Type B pancreatic cell (in vitro differentiated cells): Measurements from ENCODE around the gene HLA-G. TPM values are rescaled to one million over a fixed set of nuclear protein-coding genes. Genes with fewer than 3 reads are reported as not detected.
"Not testable (repeated sequence)": the region's sequence is repeated elsewhere in the genome, so short reads cannot be mapped to it uniquely, and the experiment has no call there.

Experiments used
- DNase-seq: peaks from one replicate; pipeline ENCODE4 v3.0.0; 2021; ENCODE audit warnings: mixed read lengths; ENCODE audit not compliant: unreplicated experiment; ENCODE audit errors: extremely low spot score
- H3K27ac Mint-ChIP-seq: 2 replicates; pipeline ENCODE4 v1.8.0; 2021; ENCODE audit warnings: mild to moderate bottlenecking, mixed read lengths
- H3K27me3 Mint-ChIP-seq: 2 replicates; pipeline ENCODE4 v1.8.0; 2021; ENCODE audit warnings: mixed read lengths
- H3K36me3 Mint-ChIP-seq: 2 replicates; pipeline ENCODE4 v1.8.0; 2021; ENCODE audit warnings: mixed read lengths
- H3K4me1 Mint-ChIP-seq: one replicate; pipeline ENCODE4 v1.8.0; 2021; ENCODE audit warnings: mixed read lengths; ENCODE audit not compliant: unreplicated experiment
- H3K4me3 Mint-ChIP-seq: 2 replicates; pipeline ENCODE4 v1.8.0; 2021; ENCODE audit warnings: mild to moderate bottlenecking, mixed read lengths
- H3K9me3 Mint-ChIP-seq: 2 replicates; pipeline ENCODE4 v1.8.0; 2021; ENCODE audit warnings: mixed read lengths
- total RNA-seq: library from RNA; stranded (reverse); gene quantifications from 2 replicates; pipeline ENCODE4 v1.2.1, GENCODE V29; 2021; ENCODE audit warnings: low replicate concordance
- TF ChIP-seq, protein P1 (sequence below): fragments of 200-600 bp; sonication (generic); conservative IDR thresholded peaks from 2 replicates; pipeline ENCODE4 v1.5.0; 2021; ENCODE audit warnings: antibody characterized with exemption, mild to moderate bottlenecking

The HLA-G gene
- total RNA-seq, 1 donor from 2014 or later: 4.6 TPM

DNA sequence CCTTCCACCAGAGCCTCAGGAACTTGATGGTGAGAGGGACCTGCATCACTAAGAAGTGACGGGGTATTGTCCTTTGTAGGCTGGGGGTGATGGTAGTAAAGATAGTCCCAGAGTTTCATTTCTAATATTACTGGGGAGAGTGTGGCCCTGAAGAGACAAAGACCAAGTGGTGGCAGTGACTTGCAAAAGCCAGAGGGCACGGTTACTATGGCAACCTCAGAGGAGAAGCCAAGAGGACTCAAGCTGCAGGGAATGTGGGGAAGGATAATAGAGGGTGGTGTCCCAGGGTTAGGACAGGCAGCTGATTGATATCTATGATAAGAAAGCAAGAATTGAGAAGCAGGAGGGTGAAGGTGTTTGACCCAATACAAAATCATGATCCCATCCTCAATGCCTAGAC lies 42.5 kb downstream of the HLA-G start:
- H3K36me3 Mint-ChIP-seq: no peaks in the 10 kb centered on the region
- no peak overlapping the region for H3K27ac Mint-ChIP-seq
- peaks cover 63% of the 10 kb centered on the region for H3K27me3 Mint-ChIP-seq
- no peak overlapping the region for H3K4me3 Mint-ChIP-seq
- DNase-seq: no peak
- H3K4me1 Mint-ChIP-seq: no peaks in the 10 kb centered on the region
- H3K9me3 Mint-ChIP-seq: no peaks in the 10 kb centered on the region
- TF ChIP-seq, protein P1, sequence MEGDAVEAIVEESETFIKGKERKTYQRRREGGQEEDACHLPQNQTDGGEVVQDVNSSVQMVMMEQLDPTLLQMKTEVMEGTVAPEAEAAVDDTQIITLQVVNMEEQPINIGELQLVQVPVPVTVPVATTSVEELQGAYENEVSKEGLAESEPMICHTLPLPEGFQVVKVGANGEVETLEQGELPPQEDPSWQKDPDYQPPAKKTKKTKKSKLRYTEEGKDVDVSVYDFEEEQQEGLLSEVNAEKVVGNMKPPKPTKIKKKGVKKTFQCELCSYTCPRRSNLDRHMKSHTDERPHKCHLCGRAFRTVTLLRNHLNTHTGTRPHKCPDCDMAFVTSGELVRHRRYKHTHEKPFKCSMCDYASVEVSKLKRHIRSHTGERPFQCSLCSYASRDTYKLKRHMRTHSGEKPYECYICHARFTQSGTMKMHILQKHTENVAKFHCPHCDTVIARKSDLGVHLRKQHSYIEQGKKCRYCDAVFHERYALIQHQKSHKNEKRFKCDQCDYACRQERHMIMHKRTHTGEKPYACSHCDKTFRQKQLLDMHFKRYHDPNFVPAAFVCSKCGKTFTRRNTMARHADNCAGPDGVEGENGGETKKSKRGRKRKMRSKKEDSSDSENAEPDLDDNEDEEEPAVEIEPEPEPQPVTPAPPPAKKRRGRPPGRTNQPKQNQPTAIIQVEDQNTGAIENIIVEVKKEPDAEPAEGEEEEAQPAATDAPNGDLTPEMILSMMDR: no peak

GRCh38 chr6:29872791-29873190 lies 45.2 kb downstream of the HLA-G start:
- Mint-ChIP-seq H3K4me3 (no peak overlapping the region), H3K9me3 (no peaks in the 10 kb centered on the region), H3K27me3 (peaks cover 38% of the 10 kb centered on the region), H3K27ac (no peak overlapping the region), H3K4me1 (no peaks in the 10 kb centered on the region), H3K36me3 (no peaks in the 10 kb centered on the region)
- TF ChIP-seq, protein P1: no peak
- DNase-seq: no peak

GRCh38 chr6:29875257-29875656 lies 47.6 kb downstream of the HLA-G start:
- peaks cover 22% of the 10 kb centered on the region for H3K27me3 Mint-ChIP-seq

GRCh38 chr6:29875734-29876133 lies 48.1 kb downstream of the HLA-G start:
- not testable (repeated sequence) for H3K9me3 Mint-ChIP-seq, H3K27ac Mint-ChIP-seq
- H3K27me3 Mint-ChIP-seq: peaks cover 18% of the 10 kb centered on the region

More at GRCh38 chr6:29875257-29875656, 47.6 kb downstream of the HLA-G start:
- Mint-ChIP-seq H3K4me3 (no peak overlapping the region), H3K27ac (no peak overlapping the region), H3K4me1 (no peaks in the 10 kb centered on the region), H3K36me3 (no peaks in the 10 kb centered on the region), H3K9me3 (no peaks in the 10 kb centered on the region)
- DNase-seq: no peak
- TF ChIP-seq, protein P1: no peak

More at GRCh38 chr6:29875734-29876133, 48.1 kb downstream of the HLA-G start:
- not testable (repeated sequence) for DNase-seq, H3K4me1 Mint-ChIP-seq, H3K4me3 Mint-ChIP-seq, H3K36me3 Mint-ChIP-seq

Other genes starting within 250 kb of the HLA-G start
- gene OR2H2, start 242.7 kb upstream of the HLA-G start, total RNA-seq: not detected in 2 replicates
- gene GABBR1, start 194.6 kb upstream of the HLA-G start, total RNA-seq: 26.6 and 71.7 TPM in 2 replicates
- not detected in 2 replicates for gene MOG, start 170.7 kb upstream of the HLA-G start, total RNA-seq
- not detected in 2 replicates for gene ZFP57, start 146.7 kb upstream of the HLA-G start, total RNA-seq
- gene HLA-F, start 104.4 kb upstream of the HLA-G start, total RNA-seq: 2.8 and 13.2 TPM in 2 replicates
- 183 and 209 TPM in 2 replicates for gene HLA-A, start 114.7 kb downstream of the HLA-G start, total RNA-seq
- gene POLR1H, start 233.4 kb downstream of the HLA-G start, total RNA-seq: 23.7 and 37.3 TPM in 2 replicates
- gene PPP1R11, start 239.4 kb downstream of the HLA-G start, total RNA-seq: 40.0 and 48.6 TPM in 2 replicates
- 1.5 TPM in 2 replicates for gene RNF39, start 247.9 kb downstream of the HLA-G start, total RNA-seq